ENCODE results near the gene PCCA.

GRCh38 chr13:100473501-100474044 is 384.7 kb downstream of the PCCA start:
- no peak for TF ChIP-seq CTCF (IDR thresholded peaks at IDR 0.05; ENCODE audit: low read depth, low read length)
- no peak for TF ChIP-seq EZH2phosphoT487 (IDR thresholded peaks at IDR 0.05; ENCODE audit: low read depth)
